GM12878 (cell line): ENCODE measurements around the gene SDHAF2. TPM values are rescaled to one million over a fixed set of nuclear protein-coding genes. Genes with fewer than 3 reads are reported as not detected.

ENCODE experiments used
- ATAC-seq: fragments of 200-7000 bp; cut with Tn5 transposase; 3 replicates; pipeline ENCODE4 v1.9.1; 2020; ENCODE audit warnings: mild to moderate bottlenecking, moderate library complexity
- BruUV-seq: library from RNA; stranded (reverse); fragments of 400-500 nt; replicated peaks from 2 replicates; lab custom pipeline; 2021; lab: Mats Ljungman, UMichigan
- CTCF ChIA-PET: fragments of 300-600 bp; sonication (Branson Sonifier 250); formaldehyde crosslinking; extraction: SDS; loops from one replicate; lab custom pipeline; 2021; ENCODE audit warnings: inconsistent platforms; lab: Yijun Ruan, JAX
- POLR2A ChIA-PET: fragments of 350-600 bp; formaldehyde crosslinking; extraction: SDS; loops from one replicate; lab custom pipeline; 2021; ENCODE audit warnings: inconsistent platforms; lab: Charles Lee
- RAD21 ChIA-PET: fragments of 300-600 bp; sonication (Branson Sonifier 250); formaldehyde crosslinking; loops from one replicate; lab custom pipeline; 2023; ENCODE audit warnings: antibody characterized with exemption; ENCODE audit not compliant: unreplicated experiment; lab: Charles Lee
- SMC1A ChIA-PET: fragments of 300-600 bp; sonication (Branson Sonifier 250); formaldehyde crosslinking; loops from one replicate; lab custom pipeline; 2023; ENCODE audit not compliant: unreplicated experiment, uncharacterized antibody; lab: Charles Lee
- DNase-seq: peaks from one replicate; pipeline ENCODE4 v3.0.0-alpha.2; 2011; ENCODE audit warnings: low read depth, low spot score
- FAIRE-seq: peaks from 3 replicates; lab custom pipeline; 2011; peaks lifted over from hg19 to GRCh38; lab: Jason Lieb, UNC
- H2AFZ ChIP-seq: 2 replicates; pipeline ENCODE4 v1.6.0; 2011; ENCODE audit warnings: low read depth, low read length, control low read depth; ENCODE audit not compliant: control insufficient read depth
- H3K27ac ChIP-seq: 2 replicates; pipeline ENCODE4 v1.5.1; 2011; ENCODE audit warnings: control low read depth; ENCODE audit not compliant: control insufficient read depth, insufficient read depth
- H3K27me3 ChIP-seq, 2 experiments: replicated peaks in 1 of 2; 2 replicates each; pipeline versions ENCODE4 v1.6.0 to v1.6.1; 2011; ENCODE audit warnings: low read length in 1 of 2; ENCODE audit not compliant: control insufficient read depth in 2 of 2, insufficient read depth in 2 of 2
- H3K36me3 ChIP-seq, 2 experiments: 2 replicates each; pipeline ENCODE4 v1.5.1; 2011; ENCODE audit warnings: low read length in 1 of 2; ENCODE audit not compliant: control insufficient read depth in 2 of 2, insufficient read depth in 2 of 2
- H3K4me1 ChIP-seq: 2 replicates; pipeline ENCODE4 v1.6.1; 2011; ENCODE audit warnings: mild to moderate bottlenecking, low read length, moderate library complexity, mixed read lengths; ENCODE audit not compliant: control insufficient read depth, insufficient read depth
- H3K4me2 ChIP-seq: 2 replicates; pipeline ENCODE4 v1.6.0; 2011; ENCODE audit warnings: control low read depth; ENCODE audit not compliant: control insufficient read depth, insufficient read depth
- H3K4me3 ChIP-seq: fragments of 200-600 bp; sonication (generic); 2 replicates; pipeline ENCODE4 v1.5.1; 2016
- H3K79me2 ChIP-seq: 2 replicates; pipeline ENCODE4 v1.6.0; 2011; ENCODE audit warnings: low read length; ENCODE audit not compliant: control insufficient read depth, insufficient read depth
- H3K9ac ChIP-seq: 2 replicates; pipeline ENCODE4 v1.8.0; 2011; ENCODE audit warnings: low read length, control low read depth, mixed read lengths; ENCODE audit not compliant: control insufficient read depth, insufficient read depth
- H3K9me3 ChIP-seq: replicated peaks from 3 replicates; pipeline ENCODE4 v1.5.1; 2011; ENCODE audit warnings: mild to moderate bottlenecking, low read length; ENCODE audit not compliant: control insufficient read depth, insufficient read depth
- H4K20me1 ChIP-seq: 2 replicates; pipeline ENCODE4 v1.6.0; 2011; ENCODE audit not compliant: control insufficient read depth, insufficient read depth
- BCL11A ChIP-seq: IDR thresholded peaks from 2 replicates; pipeline ENCODE4 v1.6.1; 2011; ENCODE audit warnings: low read depth, low read length
- CBFB ChIP-seq: IDR thresholded peaks from 2 replicates; pipeline ENCODE4 v1.6.1; 2016; ENCODE audit warnings: antibody characterized with exemption, low read depth
- EGR1 ChIP-seq, 2 experiments: IDR thresholded peaks; 1 replicate in 1 of 2; 2 replicates in 1 of 2; pipeline ENCODE4 v1.6.1; 2011 to 2012; ENCODE audit warnings: low read depth in 2 of 2, low read length in 2 of 2, borderline replicate concordance in 1 of 2, mild to moderate bottlenecking in 1 of 2, moderate library complexity in 1 of 2
- FOS ChIP-seq: IDR thresholded peaks from 3 replicates; pipeline ENCODE4 v1.6.1; 2011; ENCODE audit warnings: borderline replicate concordance; ENCODE audit not compliant: insufficient read length; ENCODE audit errors: extremely low read depth
- KLF5 ChIP-seq: fragments of 450-650 bp; IDR thresholded peaks from 2 replicates; pipeline ENCODE4 v1.6.1; 2014; ENCODE audit warnings: mild to moderate bottlenecking; ENCODE audit not compliant: partially characterized antibody
- MTA3 ChIP-seq: IDR thresholded peaks from 2 replicates; pipeline ENCODE4 v1.6.1; 2012; ENCODE audit warnings: low read length, inconsistent platforms, borderline replicate concordance
- PRDM15 ChIP-seq: fragments of 450-650 bp; formaldehyde crosslinking; IDR thresholded peaks from 2 replicates; pipeline ENCODE4 v1.4.0; 2020; ENCODE audit warnings: mild to moderate bottlenecking, moderate library complexity
- ZNF217 ChIP-seq: fragments of 450-650 bp; IDR thresholded peaks from 2 replicates; pipeline ENCODE4 v1.6.1; 2017; ENCODE audit warnings: antibody characterized with exemption, mild to moderate bottlenecking
- WGBS: methylation state at CpG from one replicate; pipeline ENCODE4 v1.1.6; 2016; ENCODE audit warnings: low lambda C conversion rate; ENCODE audit not compliant: insufficient replicate concordance, insufficient coverage; ENCODE audit errors: missing lambda C conversion rate; 5-methylcytosine and 5-hydroxymethylcytosine counted together
- in situ Hi-C: fragments of 300-500 bp; cut with MboI; formaldehyde crosslinking; loops from 9 replicates; pipeline ENCODE4 v1.14.3; 2018; ENCODE audit warnings: mixed read lengths
- intact Hi-C: fragments of 100-400 bp; cut with micrococcal nuclease; formaldehyde crosslinking; loops from one replicate; pipeline ENCODE4 v1.14.2; 2022; ENCODE audit not compliant: unreplicated experiment
- polyA plus RNA-seq, 11 experiments: library from polyadenylated mRNA; depleted of rRNA in 4 of 11; unstranded in 6 of 11; stranded (reverse) in 5 of 11; fragments of >200 nt; fragmentation: Nextera tagmentation in 4 of 11; fragmentation: Illumina TruSeq in 1 of 11; extraction: Ambion mirVana in 4 of 11; extraction: Trizol in 1 of 11; gene quantifications; 1 replicate in 1 of 11; 2 replicates in 10 of 11; pipeline versions ENCODE4 v1.2.1 to v1.2.3, GENCODE V29; 2011 to 2016; ENCODE audit warnings: inconsistent platforms in 2 of 11, missing spikeins in 2 of 11, low read depth in 1 of 11
- total RNA-seq, 4 experiments: library from RNA; depleted of rRNA in 3 of 4; stranded (reverse); fragments of >200 nt in 3 of 4; fragmentation: Illumina TruSeq in 1 of 4; extraction: Trizol in 1 of 4; gene quantifications; 2 replicates each; pipeline versions ENCODE4 v1.2.1 to v1.2.3, GENCODE V29; 2013 to 2021

SDHAF2 gene
- total and polyA plus RNA-seq, 10 of the 15 experiments (the other 5 are each of a cell fraction or from before 2014, with no cell fraction given) = 30.6 to 160 (median 78.3) TPM

DNA sequence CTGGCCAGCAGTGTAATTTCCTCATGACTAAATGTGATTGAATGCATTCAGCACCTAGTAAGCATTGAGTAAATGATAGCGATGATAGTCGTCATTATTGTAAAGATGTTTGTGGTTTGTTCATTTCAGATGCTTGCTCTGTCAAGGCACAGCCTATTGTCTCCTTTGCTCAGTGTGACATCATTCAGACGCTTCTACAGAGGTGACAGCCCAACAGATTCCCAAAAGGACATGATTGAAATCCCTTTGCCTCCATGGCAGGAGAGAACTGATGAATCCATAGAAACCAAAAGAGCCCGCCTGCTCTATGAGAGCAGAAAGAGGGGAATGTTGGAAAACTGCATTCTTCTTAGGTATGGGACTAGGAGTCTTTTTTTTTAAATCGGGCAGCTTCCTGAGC, 7.6 kb downstream of the SDHAF2 start (continued):
- TF ChIP-seq EGR1 (IDR thresholded peaks at IDR 0.05; ENCODE audit: borderline replicate concordance in 1 of 2, low read depth in 2 of 2, low read length in 2 of 2) (no peak), BCL11A (no peak), PRDM15 (CRISPR knock-in tag) (no peak), FOS (no peak), MTA3 (no peak), KLF5 (no peak)
- TF ChIP-seq, all 136 proteins: peak for 0

DNA sequence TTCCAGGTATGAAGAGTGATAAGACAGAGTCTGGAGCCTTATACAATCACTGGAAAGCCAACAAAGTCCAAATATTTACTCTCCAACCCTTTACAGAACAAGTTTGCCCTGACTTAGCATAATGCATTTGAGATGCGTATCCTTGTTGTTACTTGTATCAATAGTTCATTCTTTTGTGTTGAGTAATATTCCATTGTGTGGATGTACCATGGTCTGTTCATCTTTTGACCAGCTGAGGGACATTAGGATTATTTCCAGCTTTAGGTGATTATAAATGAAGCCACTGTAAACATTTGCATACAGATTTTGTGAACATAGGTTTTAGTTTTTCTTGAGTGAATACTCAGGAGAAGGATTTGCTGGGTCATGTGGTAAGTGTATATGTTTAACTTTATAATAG, 9.7 kb downstream of the SDHAF2 start:
- POLR2A ChIA-PET = no interaction called here

More for the DNA sequence above, 9.7 kb downstream of the SDHAF2 start:
- peaks cover 18% of the 10 kb centered on the region for H3K79me2 ChIP-seq
- WGBS = 100% methylated on average over 1 of the region's 1 CpG
- intact Hi-C loops = loop anchor here (5.0 kb wide), 1 partner anchor 107 kb away; the partner anchor contains the start of genes DDB1 and TKFC
- ChIA-PET SMC1A (interaction anchor here (1.3 to 1.8 kb wide), 2 partner anchors 10 to 87 kb away, joined by 3 to 7 read pairs; partner anchors contain the start of genes CPSF7 and SDHAF2), RAD21 (interaction anchor here (1.0 kb wide), 1 partner anchor 104 kb away, joined by 3 read pairs; no protein-coding TSS in a partner anchor), CTCF (interaction anchor here (0.6 to 2.0 kb wide), 4 partner anchors 9 to 222 kb away, joined by 3 to 7 read pairs (median 4); no protein-coding TSS in a partner anchor)
- H2AFZ ChIP-seq = no peak overlapping the region
- no peak overlapping the region for H3K4me2 ChIP-seq
- no peak overlapping the region for H3K27ac ChIP-seq
- TF ChIP-seq ZNF217 (no peak), CBFB (no peak)
- no peaks in the 10 kb centered on the region for H3K9me3 ChIP-seq
- no peaks in the 10 kb centered on the region for H3K27me3 ChIP-seq
- TSS peak; percentile 26 for BruUV-seq
- no peak for FAIRE-seq
- in situ Hi-C loops = no loop called here
- H4K20me1 ChIP-seq = no peaks in the 10 kb centered on the region
- no peak for DNase-seq
- peaks cover 15 to 39% of the 10 kb centered on the region in 2 experiments for H3K36me3 ChIP-seq
- no peak overlapping the region for H3K4me3 ChIP-seq
- ATAC-seq = no peak
- no peaks in the 10 kb centered on the region for H3K4me1 ChIP-seq
- no peak overlapping the region for H3K9ac ChIP-seq
